HG03196 (cell line): ENCODE results near the gene SPIN1.

Experiments used
- ATAC-seq: cut with Tn5 transposase; IDR thresholded peaks from one replicate; pipeline ENCODE4 v1.9.1; 2021; ENCODE audit not compliant: unreplicated experiment

The SPIN1 gene

GRCh38 chr9:88488166-88488565 lies 99.9 kb downstream of the SPIN1 start:
- no peak for ATAC-seq

GRCh38 chr9:88494983-88495721 lies 106.9 kb downstream of the SPIN1 start:
- ATAC-seq, result no peak

GRCh38 chr9:88497224-88497623 lies 109.0 kb downstream of the SPIN1 start:
- no peak for ATAC-seq

- ATAC-seq, result no peak
These were observed 110.6 kb downstream of the SPIN1 start for GRCh38 chr9:88498880-88499279.

- ATAC-seq, result no peak
These were observed 112.8 kb downstream of the SPIN1 start for GRCh38 chr9:88501086-88501485.

GRCh38 chr9:88502552-88503034 lies 114.3 kb downstream of the SPIN1 start:
- no peak for ATAC-seq

- ATAC-seq, result no peak
These were observed 115.0 kb downstream of the SPIN1 start for GRCh38 chr9:88503081-88503844.

GRCh38 chr9:88503845-88504764 lies 115.9 kb downstream of the SPIN1 start:
- ATAC-seq, result no peak

GRCh38 chr9:88508326-88508725 lies 120.1 kb downstream of the SPIN1 start:
- ATAC-seq, result no peak

- ATAC-seq, result no peak
These were observed 123.7 kb downstream of the SPIN1 start for GRCh38 chr9:88511906-88512305.

- ATAC-seq, result no peak
These were observed 126.0 kb downstream of the SPIN1 start for GRCh38 chr9:88514247-88514646.

GRCh38 chr9:88521308-88521707 lies 133.1 kb downstream of the SPIN1 start:
- ATAC-seq, result no peak

GRCh38 chr9:88522360-88522759 lies 134.1 kb downstream of the SPIN1 start:
- no peak for ATAC-seq

GRCh38 chr9:88523056-88523455 lies 134.8 kb downstream of the SPIN1 start:
- no peak for ATAC-seq

- ATAC-seq, result no peak
These were observed 136.7 kb downstream of the SPIN1 start for GRCh38 chr9:88524911-88525310.

GRCh38 chr9:88527618-88528017 lies 139.4 kb downstream of the SPIN1 start:
- ATAC-seq, result no peak
